Endothelial cell of umbilical vein (primary cell): ENCODE data around the gene ABCD1. TPM values are rescaled to one million over a fixed set of nuclear protein-coding genes. Genes with fewer than 3 reads are reported as not detected.
"Not testable (repeated sequence)": the region's sequence is repeated elsewhere in the genome, so short reads cannot be mapped to it uniquely, and the experiment has no call there.

ENCODE experiments used
- BruUV-seq: library from RNA; stranded (reverse); fragments of 400-500 nt; replicated peaks from 2 replicates; lab custom pipeline; 2021; lab: Mats Ljungman, UMichigan
- CTCF ChIA-PET: fragments of 300-600, 350-600 bp; sonication (Branson Sonifier 250); formaldehyde crosslinking; loops from one replicate; lab custom pipeline; 2021; ENCODE audit warnings: antibody characterized with exemption, inconsistent platforms; lab: Charles Lee
- POLR2A ChIA-PET: fragments of 300-600, 350-600 bp; sonication (Branson Sonifier 250); formaldehyde crosslinking; loops from one replicate; lab custom pipeline; 2021; ENCODE audit warnings: antibody characterized with exemption, inconsistent platforms; lab: Charles Lee
- DNase-seq: peaks from one replicate; pipeline ENCODE4 v3.0.0-alpha.2; 2011; ENCODE audit warnings: low read depth, low spot score
- FAIRE-seq: peaks from 2 replicates; lab custom pipeline; 2011; peaks lifted over from hg19 to GRCh38; lab: Jason Lieb, UNC
- H2AFZ ChIP-seq: 2 replicates; pipeline ENCODE4 v1.6.0; 2012; ENCODE audit warnings: low read depth, low read length, control low read depth, inconsistent platforms
- H3K27ac ChIP-seq: 2 replicates; pipeline ENCODE4 v1.5.1; 2011; ENCODE audit warnings: low read depth, mild to moderate bottlenecking, control low read depth, low read length, moderate library complexity; ENCODE audit not compliant: insufficient read depth
- H3K27me3 ChIP-seq, 2 experiments: 2 replicates each; pipeline versions ENCODE4 v1.6.0 to v1.6.1; 2011; ENCODE audit warnings: low read length in 2 of 2, mixed read lengths in 1 of 2; ENCODE audit not compliant: control insufficient read depth in 2 of 2, insufficient read depth in 2 of 2
- H3K36me3 ChIP-seq, 2 experiments: 2 replicates in 1 of 2; 3 replicates in 1 of 2; pipeline ENCODE4 v1.5.1; 2011; ENCODE audit warnings: low read length in 2 of 2, mild to moderate bottlenecking in 1 of 2, moderate library complexity in 1 of 2; ENCODE audit not compliant: control insufficient read depth in 2 of 2, insufficient read depth in 2 of 2; ENCODE audit errors: extremely low read depth in 1 of 2
- H3K4me1 ChIP-seq: 3 replicates; pipeline ENCODE4 v1.5.1; 2011; ENCODE audit warnings: mild to moderate bottlenecking, low read length; ENCODE audit not compliant: control insufficient read depth, insufficient read depth; ENCODE audit errors: extremely low read depth
- H3K4me2 ChIP-seq: 2 replicates; pipeline ENCODE4 v1.6.1; 2011; ENCODE audit warnings: low read length, control low read depth, mixed read lengths; ENCODE audit not compliant: insufficient read depth
- H3K4me3 ChIP-seq, 3 experiments: fragments of 200-600 bp in 1 of 3; sonication (generic), shearing (Covaris generic) in 1 of 3; replicated peaks in 1 of 3; 2 replicates each; pipeline ENCODE4 v1.5.1; 2011 to 2016; ENCODE audit warnings: control low read depth in 3 of 3, low read length in 3 of 3, mild to moderate bottlenecking in 2 of 3, inconsistent platforms in 1 of 3, low read depth in 1 of 3, moderate library complexity in 1 of 3; ENCODE audit not compliant: insufficient read depth in 1 of 3
- H3K79me2 ChIP-seq: 2 replicates; pipeline ENCODE4 v1.6.0; 2012; ENCODE audit warnings: low read length, inconsistent platforms; ENCODE audit not compliant: control insufficient read depth, insufficient read depth
- H3K9ac ChIP-seq: replicated peaks from 2 replicates; pipeline ENCODE3; 2011; ENCODE audit warnings: low read length, control low read depth; ENCODE audit not compliant: insufficient read depth; ENCODE audit errors: extremely low read depth
- H3K9me1 ChIP-seq: replicated peaks from 3 replicates; pipeline ENCODE4 v1.6.0; 2011; ENCODE audit warnings: mild to moderate bottlenecking, low read length; ENCODE audit not compliant: control insufficient read depth, insufficient read depth; ENCODE audit errors: extremely low read depth
- H3K9me3 ChIP-seq: replicated peaks from 2 replicates; pipeline ENCODE4 v1.5.1; 2012; ENCODE audit warnings: low read length, inconsistent platforms; ENCODE audit not compliant: control insufficient read depth, insufficient read depth
- H4K20me1 ChIP-seq: replicated peaks from 2 replicates; pipeline ENCODE3; 2011; ENCODE audit warnings: mild to moderate bottlenecking, low read length; ENCODE audit not compliant: control insufficient read depth, insufficient read depth; ENCODE audit errors: extremely low read depth
- EZH2 ChIP-seq: IDR thresholded peaks from 2 replicates; pipeline ENCODE4 v1.6.1; 2012; ENCODE audit warnings: borderline replicate concordance, low read depth, mild to moderate bottlenecking, moderate library complexity, low read length, inconsistent platforms; ENCODE audit not compliant: severe bottlenecking
- FOS ChIP-seq: IDR thresholded peaks from 2 replicates; pipeline ENCODE4 v1.6.1; 2011; ENCODE audit warnings: mild to moderate bottlenecking, low read length, moderate library complexity, borderline replicate concordance; ENCODE audit not compliant: insufficient read depth
- JUN ChIP-seq: IDR thresholded peaks from 2 replicates; pipeline ENCODE4 v1.6.1; 2011; ENCODE audit warnings: borderline replicate concordance, low read depth; ENCODE audit not compliant: insufficient read length, insufficient read depth
- MYC ChIP-seq: IDR thresholded peaks from one replicate; pipeline ENCODE4 v1.6.1; 2011; ENCODE audit warnings: mild to moderate bottlenecking, low read depth, low read length
- POLR2AphosphoS5 ChIP-seq: IDR thresholded peaks from 2 replicates; pipeline ENCODE4 v1.6.1; 2012; ENCODE audit warnings: low read depth, mild to moderate bottlenecking, control low read depth, low read length, moderate library complexity; ENCODE audit not compliant: insufficient read depth
- dilution Hi-C: fragments of 300-500 bp; cut with MboI; formaldehyde crosslinking; loops from one replicate; pipeline ENCODE4 v1.15.0; 2019; ENCODE audit warnings: low sequenced_read_pairs; ENCODE audit not compliant: extremely low pct_ligation_motif_present
- intact Hi-C: fragments of 100-400 bp; cut with micrococcal nuclease; formaldehyde crosslinking; loops from one replicate; pipeline ENCODE4 v1.10.0; 2022
- polyA plus RNA-seq, 4 experiments: library from polyadenylated mRNA; depleted of rRNA in 3 of 4; stranded (reverse) in 3 of 4; unstranded in 1 of 4; fragments of >200 nt; gene quantifications; 2 replicates each; pipeline versions ENCODE4 v1.2.1 to v1.2.3, GENCODE V29; 2011 to 2012; ENCODE audit warnings: missing spikeins in 1 of 4
- total RNA-seq: library from RNA; stranded (reverse); gene quantifications from 2 replicates; pipeline ENCODE4 v1.2.3, GENCODE V29; 2021
- TF ChIP-seq, protein P1 (sequence below), 2 donors: IDR thresholded peaks; 1 replicate in 1 of 2; 2 replicates in 1 of 2; pipeline ENCODE4 v1.5.1; 2011; ENCODE audit warnings: low read length in 2 of 2, mild to moderate bottlenecking in 2 of 2, moderate library complexity in 2 of 2, control low read depth in 1 of 2, inconsistent platforms in 1 of 2, low read depth in 1 of 2; ENCODE audit not compliant: insufficient read depth in 1 of 2; ENCODE audit errors: extremely low read depth in 1 of 2
- TF ChIP-seq, protein P2 (sequence below): IDR thresholded peaks from 2 replicates; pipeline ENCODE4 v1.6.1; 2011; ENCODE audit not compliant: insufficient read depth, insufficient read length

Gene ABCD1
- total and polyA plus RNA-seq, 2 donors (not counting 3 experiments of a cell fraction or from before 2014, with no cell fraction given) = 9.1 to 12.9 TPM

DNA sequence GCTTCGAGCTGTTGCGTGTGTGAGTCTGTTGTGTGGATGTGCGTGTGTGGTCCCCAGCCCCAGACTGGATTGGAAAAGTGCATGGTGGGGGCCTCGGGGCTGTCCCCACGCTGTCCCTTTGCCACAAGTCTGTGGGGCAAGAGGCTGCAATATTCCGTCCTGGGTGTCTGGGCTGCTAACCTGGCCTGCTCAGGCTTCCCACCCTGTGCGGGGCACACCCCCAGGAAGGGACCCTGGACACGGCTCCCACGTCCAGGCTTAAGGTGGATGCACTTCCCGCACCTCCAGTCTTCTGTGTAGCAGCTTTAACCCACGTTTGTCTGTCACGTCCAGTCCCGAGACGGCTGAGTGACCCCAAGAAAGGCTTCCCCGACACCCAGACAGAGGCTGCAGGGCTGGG lies 28.6 kb upstream of the ABCD1 start:
- TF ChIP-seq POLR2AphosphoS5 (no peak), FOS (no peak), MYC (no peak), JUN (no peak), EZH2 (no peak)
- TF ChIP-seq, protein P1, sequence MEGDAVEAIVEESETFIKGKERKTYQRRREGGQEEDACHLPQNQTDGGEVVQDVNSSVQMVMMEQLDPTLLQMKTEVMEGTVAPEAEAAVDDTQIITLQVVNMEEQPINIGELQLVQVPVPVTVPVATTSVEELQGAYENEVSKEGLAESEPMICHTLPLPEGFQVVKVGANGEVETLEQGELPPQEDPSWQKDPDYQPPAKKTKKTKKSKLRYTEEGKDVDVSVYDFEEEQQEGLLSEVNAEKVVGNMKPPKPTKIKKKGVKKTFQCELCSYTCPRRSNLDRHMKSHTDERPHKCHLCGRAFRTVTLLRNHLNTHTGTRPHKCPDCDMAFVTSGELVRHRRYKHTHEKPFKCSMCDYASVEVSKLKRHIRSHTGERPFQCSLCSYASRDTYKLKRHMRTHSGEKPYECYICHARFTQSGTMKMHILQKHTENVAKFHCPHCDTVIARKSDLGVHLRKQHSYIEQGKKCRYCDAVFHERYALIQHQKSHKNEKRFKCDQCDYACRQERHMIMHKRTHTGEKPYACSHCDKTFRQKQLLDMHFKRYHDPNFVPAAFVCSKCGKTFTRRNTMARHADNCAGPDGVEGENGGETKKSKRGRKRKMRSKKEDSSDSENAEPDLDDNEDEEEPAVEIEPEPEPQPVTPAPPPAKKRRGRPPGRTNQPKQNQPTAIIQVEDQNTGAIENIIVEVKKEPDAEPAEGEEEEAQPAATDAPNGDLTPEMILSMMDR (IDR thresholded peaks at IDR 0.05; ENCODE audit: extremely low read depth in 1 of 2, insufficient read depth in 1 of 2, low read depth in 1 of 2, low read length in 2 of 2) = no peak
- TF ChIP-seq, protein P2, sequence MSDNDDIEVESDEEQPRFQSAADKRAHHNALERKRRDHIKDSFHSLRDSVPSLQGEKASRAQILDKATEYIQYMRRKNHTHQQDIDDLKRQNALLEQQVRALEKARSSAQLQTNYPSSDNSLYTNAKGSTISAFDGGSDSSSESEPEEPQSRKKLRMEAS = no peak
- CTCF ChIA-PET = interaction anchor here (1.0 kb wide), 1 partner anchor 12 kb away, joined by 3 read pairs; no protein-coding TSS in a partner anchor
- POLR2A ChIA-PET = no interaction called here
- H3K9me3 ChIP-seq = no peaks in the 10 kb centered on the region
- H3K4me1 ChIP-seq = peaks cover 7% of the 10 kb centered on the region
- intact Hi-C loops (no loop called here), dilution Hi-C loops (no loop called here)
- no peaks in the 10 kb centered on the region for H4K20me1 ChIP-seq
- no peak overlapping the region for H3K4me2 ChIP-seq
- H3K79me2 ChIP-seq = no peaks in the 10 kb centered on the region
- no TSS peak for BruUV-seq
- no peak overlapping the region for H3K4me3 ChIP-seq
- no peak for FAIRE-seq
- H3K9ac ChIP-seq = no peak overlapping the region
- H3K27me3 ChIP-seq = no peaks in the 10 kb centered on the region
- DNase-seq = no peak
- H2AFZ ChIP-seq = no peak overlapping the region
- H3K9me1 ChIP-seq = no peaks in the 10 kb centered on the region
- H3K36me3 ChIP-seq = peaks cover 0 to 5% of the 10 kb centered on the region in 2 experiments
- H3K27ac ChIP-seq = no peak overlapping the region

DNA sequence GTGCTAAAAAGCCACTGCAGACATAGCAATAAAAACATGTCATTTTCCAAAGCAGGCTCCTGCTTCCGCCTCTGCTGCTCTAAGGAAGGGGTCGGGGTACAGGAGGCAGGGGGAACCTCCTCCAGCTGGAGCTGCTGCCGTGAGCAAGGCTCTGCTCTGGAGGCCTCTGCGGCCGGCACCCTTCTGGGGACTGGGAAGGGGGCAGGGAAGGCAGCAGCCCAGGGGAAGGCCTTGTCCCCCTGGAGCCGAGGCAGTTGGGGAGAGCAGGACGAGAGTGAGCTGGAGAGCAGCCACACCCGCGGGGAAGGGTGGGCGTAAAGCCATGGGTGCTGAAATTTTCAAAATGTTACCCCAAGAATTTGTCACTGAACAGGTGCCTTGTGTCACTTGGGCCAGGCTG lies 28.1 kb upstream of the ABCD1 start:
- H3K79me2 ChIP-seq, intact Hi-C loops, H3K4me1 ChIP-seq, H3K27ac ChIP-seq, H3K9me3 ChIP-seq, H3K9me1 ChIP-seq, H3K27me3 ChIP-seq, DNase-seq, POLR2A ChIA-PET, H3K4me2 ChIP-seq, H2AFZ ChIP-seq, dilution Hi-C loops, CTCF ChIA-PET, FAIRE-seq, BruUV-seq, H3K4me3 ChIP-seq, H3K9ac ChIP-seq, H3K36me3 ChIP-seq, H4K20me1 ChIP-seq: not testable (repeated sequence)

GRCh38 chrX:153696986-153697722 lies 27.5 kb upstream of the ABCD1 start:
- H3K4me3 ChIP-seq, intact Hi-C loops, H2AFZ ChIP-seq, H3K9ac ChIP-seq, H3K9me1 ChIP-seq, dilution Hi-C loops, H3K27me3 ChIP-seq, CTCF ChIA-PET, H3K4me1 ChIP-seq, POLR2A ChIA-PET, H3K4me2 ChIP-seq, BruUV-seq, H3K79me2 ChIP-seq, DNase-seq, H3K27ac ChIP-seq, FAIRE-seq, H3K36me3 ChIP-seq, H3K9me3 ChIP-seq, H4K20me1 ChIP-seq: not testable (repeated sequence)
